IMR-90 (cell line): ENCODE measurements around the gene SPAG16. TPM values are rescaled to one million over a fixed set of nuclear protein-coding genes. Genes with fewer than 3 reads are reported as not detected.

Experiments used
- ATAC-seq: fragments of 200-7000 bp; cut with Tn5 transposase; 2 replicates; pipeline ENCODE4 v1.9.1; 2020; ENCODE audit warnings: low read depth, mild to moderate bottlenecking, moderate library complexity
- BruUV-seq: library from RNA; stranded (reverse); fragments of 400-500 nt; replicated peaks from 2 replicates; lab custom pipeline; 2021; lab: Mats Ljungman, UMichigan
- CTCF ChIA-PET: fragments of 300-600 bp; formaldehyde crosslinking; extraction: SDS; loops from one replicate; lab custom pipeline; 2021; ENCODE audit warnings: antibody characterized with exemption; lab: Yijun Ruan, JAX
- POLR2A ChIA-PET: fragments of 300-600 bp; sonication (Branson Sonifier 250); formaldehyde crosslinking; loops from one replicate; lab custom pipeline; 2022; ENCODE audit warnings: antibody characterized with exemption; ENCODE audit not compliant: unreplicated experiment; lab: Charles Lee
- DNase-seq: peaks from one replicate; pipeline ENCODE4 v3.0.0; 2013
- H2AFZ ChIP-seq: replicated peaks from 2 replicates; pipeline ENCODE3; 2013; ENCODE audit warnings: low read length, mild to moderate bottlenecking; ENCODE audit not compliant: poor library complexity
- H2AK5ac ChIP-seq: 2 replicates; pipeline ENCODE4 v1.6.1; 2013; ENCODE audit warnings: low read depth, low read length, inconsistent platforms
- H2AK9ac ChIP-seq: replicated peaks from 2 replicates; pipeline ENCODE3; 2013; ENCODE audit warnings: mild to moderate bottlenecking, low read depth, low read length, moderate library complexity; ENCODE audit not compliant: poor library complexity
- H2BK120ac ChIP-seq: 2 replicates; pipeline ENCODE4 v1.6.1; 2013; ENCODE audit warnings: low read depth, low read length, inconsistent platforms
- H2BK15ac ChIP-seq: 3 replicates; pipeline ENCODE4 v1.6.1; 2013; ENCODE audit warnings: low read depth, low read length, inconsistent platforms
- H2BK20ac ChIP-seq: 2 replicates; pipeline ENCODE4 v1.6.1; 2013; ENCODE audit warnings: low read depth, mild to moderate bottlenecking, inconsistent platforms, low read length, moderate library complexity
- H2BK5ac ChIP-seq: 2 replicates; pipeline ENCODE4 v1.6.1; 2013; ENCODE audit warnings: mild to moderate bottlenecking, low read depth, low read length, inconsistent platforms; ENCODE audit not compliant: poor library complexity, severe bottlenecking
- H3K14ac ChIP-seq: replicated peaks from 2 replicates; pipeline ENCODE4 v1.6.1; 2013; ENCODE audit warnings: low read depth, low read length, inconsistent platforms
- H3K18ac ChIP-seq: 2 replicates; pipeline ENCODE4 v1.6.1; 2013; ENCODE audit warnings: low read depth, low read length, control low read depth
- H3K23ac ChIP-seq: 2 replicates; pipeline ENCODE4 v1.6.1; 2013; ENCODE audit warnings: low read depth, low read length, inconsistent platforms
- H3K27ac ChIP-seq: 2 replicates; pipeline ENCODE4 v1.5.1; 2013; ENCODE audit warnings: mild to moderate bottlenecking, control low read depth, low read length; ENCODE audit not compliant: insufficient read depth
- H3K27me3 ChIP-seq: 2 replicates; pipeline ENCODE4 v1.6.1; 2013; ENCODE audit warnings: low read length; ENCODE audit not compliant: control insufficient read depth, insufficient read depth
- H3K36me3 ChIP-seq: 2 replicates; pipeline ENCODE4 v1.6.1; 2013; ENCODE audit warnings: low read length, mixed read lengths; ENCODE audit not compliant: control insufficient read depth, insufficient read depth
- H3K4ac ChIP-seq: 2 replicates; pipeline ENCODE4 v1.6.1; 2013; ENCODE audit warnings: low read depth, low read length, inconsistent platforms
- H3K4me1 ChIP-seq: 2 replicates; pipeline ENCODE4 v1.6.1; 2013; ENCODE audit warnings: low read length, mixed read lengths; ENCODE audit not compliant: control insufficient read depth, insufficient read depth
- H3K4me2 ChIP-seq: 2 replicates; pipeline ENCODE4 v1.6.1; 2013; ENCODE audit warnings: low read depth, mild to moderate bottlenecking, control low read depth, low read length, moderate library complexity
- H3K4me3 ChIP-seq: 2 replicates; pipeline ENCODE4 v1.5.1; 2013; ENCODE audit warnings: low read depth, mild to moderate bottlenecking, control low read depth, low read length, moderate library complexity; ENCODE audit not compliant: insufficient read depth
- H3K56ac ChIP-seq: 2 replicates; pipeline ENCODE4 v1.6.1; 2013; ENCODE audit warnings: low read length, inconsistent platforms; ENCODE audit not compliant: insufficient read depth; ENCODE audit errors: extremely low read depth
- H3K79me1 ChIP-seq, 2 experiments: 2 replicates each; pipeline ENCODE4 v1.6.1; 2013; ENCODE audit warnings: low read length in 2 of 2, inconsistent platforms in 1 of 2, low read depth in 1 of 2
- H3K9ac ChIP-seq: 2 replicates; pipeline ENCODE4 v1.6.1; 2013; ENCODE audit warnings: low read depth, low read length, control low read depth
- H3K9me1 ChIP-seq: 2 replicates; pipeline ENCODE4 v1.6.1; 2013; ENCODE audit warnings: low read length, inconsistent platforms; ENCODE audit not compliant: insufficient read depth
- H3K9me3 ChIP-seq: 2 replicates; pipeline ENCODE4 v1.6.1; 2013; ENCODE audit warnings: low read length; ENCODE audit not compliant: control insufficient read depth, insufficient read depth
- H4K20me1 ChIP-seq: 2 replicates; pipeline ENCODE4 v1.6.1; 2013; ENCODE audit warnings: low read length, inconsistent platforms; ENCODE audit not compliant: insufficient read depth
- H4K5ac ChIP-seq: 2 replicates; pipeline ENCODE4 v1.6.1; 2013; ENCODE audit warnings: mild to moderate bottlenecking, low read depth, low read length, control low read depth
- H4K8ac ChIP-seq, 2 experiments: 2 replicates each; pipeline ENCODE4 v1.6.1; 2013; ENCODE audit warnings: low read depth in 2 of 2, low read length in 2 of 2, control low read depth in 1 of 2, inconsistent platforms in 1 of 2
- H4K91ac ChIP-seq: 2 replicates; pipeline ENCODE4 v1.6.1; 2013; ENCODE audit warnings: low read depth, low read length, inconsistent platforms; ENCODE audit not compliant: insufficient read depth
- ELK1 ChIP-seq: fragments of 150-350 bp; IDR thresholded peaks from 2 replicates; pipeline ENCODE4 v1.6.1; 2016; ENCODE audit warnings: low read depth, mild to moderate bottlenecking, low read length, moderate library complexity, borderline replicate concordance
- MAFK ChIP-seq: IDR thresholded peaks from 2 replicates; pipeline ENCODE4 v1.6.1; 2012; ENCODE audit warnings: low read depth, low read length, improper control_type of control experiment
- WGBS, 2 experiments: methylation state at CpG; one replicate each; pipeline versions ENCODE4 v1.1.5 to v1.1.7; 2013; ENCODE audit warnings: missing lambda C conversion rate in 2 of 2; ENCODE audit not compliant: insufficient read length in 1 of 2; ENCODE audit errors: extremely low coverage in 2 of 2; 5-methylcytosine and 5-hydroxymethylcytosine counted together
- dilution Hi-C: fragments of 300-500 bp; cut with HindIII; formaldehyde crosslinking; loops from one replicate; pipeline ENCODE4 v1.14.3; 2018; ENCODE audit warnings: low sequenced_read_pairs; ENCODE audit not compliant: unreplicated experiment
- in situ Hi-C: fragments of 300-500 bp; cut with MboI; formaldehyde crosslinking; loops from 3 replicates; pipeline ENCODE4 v1.14.3; 2019; ENCODE audit warnings: low sequenced_read_pairs, inconsistent platforms, mixed read lengths
- intact Hi-C: fragments of 100-400 bp; cut with micrococcal nuclease; formaldehyde crosslinking; loops from 2 replicates; pipeline ENCODE4 v1.10.0; 2022
- polyA plus RNA-seq, 3 experiments: library from polyadenylated mRNA; depleted of rRNA; stranded (reverse); fragments of >200 nt; gene quantifications; 2 replicates each; pipeline ENCODE4 v1.2.3, GENCODE V29; 2012; ENCODE audit warnings: low replicate concordance in 1 of 3
- total RNA-seq: library from RNA; depleted of rRNA; stranded (reverse); fragments of >200 nt; gene quantifications from 2 replicates; pipeline ENCODE4 v1.2.3, GENCODE V29; 2012

Gene SPAG16
- total and polyA plus RNA-seq, 2 of the 4 experiments (the other 2 are of a cell fraction) = 7.3 to 13.5 TPM

DNA sequence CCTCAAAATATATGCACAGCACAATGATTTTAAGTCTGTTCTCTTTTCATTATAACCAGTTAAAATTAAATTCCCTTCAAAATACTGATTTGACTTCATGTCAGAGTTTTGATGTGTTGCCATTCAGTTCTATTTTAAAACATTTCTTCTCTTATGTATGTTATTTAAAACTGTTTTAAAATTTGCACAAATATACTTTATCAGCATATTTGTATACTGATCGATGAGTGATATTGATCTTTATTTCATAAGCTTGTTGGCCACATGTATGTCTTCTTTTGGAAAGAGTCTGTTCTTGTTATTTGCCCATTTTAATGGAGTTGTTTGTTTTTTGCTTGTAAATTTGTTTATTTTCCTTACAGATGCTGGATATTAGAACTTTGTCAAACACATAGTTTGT is 630.2 kb downstream of the SPAG16 start:
- H3K9ac ChIP-seq = no peak overlapping the region
- H3K14ac ChIP-seq = no peak overlapping the region
- no peak overlapping the region for H2AFZ ChIP-seq
- in situ Hi-C loops = no loop called here
- no peak overlapping the region for H2AK9ac ChIP-seq
- no CpG with 5 or more reads among the region's 1 CpG for whole genome bisulfite sequencing, 2 experiments
- H4K8ac ChIP-seq = no peak overlapping the region
- no peaks in the 10 kb centered on the region for H4K20me1 ChIP-seq
- H4K5ac ChIP-seq = no peak overlapping the region
- H3K4me1 ChIP-seq = no peaks in the 10 kb centered on the region
- no peak for ATAC-seq
- no peak overlapping the region for H3K56ac ChIP-seq
- no peak overlapping the region for H3K23ac ChIP-seq
- H3K9me3 ChIP-seq = no peaks in the 10 kb centered on the region
- ChIA-PET POLR2A (no interaction called here), CTCF (no interaction called here)
- BruUV-seq = no TSS peak
- H4K91ac ChIP-seq = no peak overlapping the region
- H2BK120ac ChIP-seq = no peak overlapping the region
- H3K27me3 ChIP-seq = no peaks in the 10 kb centered on the region
- no peak overlapping the region for H2BK20ac ChIP-seq
- DNase-seq = no peak
- H2BK5ac ChIP-seq = no peak overlapping the region
- no peak overlapping the region for H3K27ac ChIP-seq
- no peak overlapping the region for H3K18ac ChIP-seq
- H2AK5ac ChIP-seq = no peak overlapping the region
- dilution Hi-C loops = no loop called here
- H2BK15ac ChIP-seq = no peak overlapping the region
- H3K4me3 ChIP-seq = no peak overlapping the region
- TF ChIP-seq MAFK (peak; percentile 20; the same call in 1 of the 2 replicates), ELK1 (no peak)
- H3K9me1 ChIP-seq = no peaks in the 10 kb centered on the region
- no peak overlapping the region for H3K4me2 ChIP-seq
- H3K79me1 ChIP-seq = no peaks in the 10 kb centered on the region
- H3K4ac ChIP-seq = no peak overlapping the region
- H3K36me3 ChIP-seq = no peaks in the 10 kb centered on the region
- intact Hi-C loops = no loop called here
